Measurements from ENCODE around the gene ZNF469. TPM values are rescaled to one million over a fixed set of nuclear protein-coding genes. Genes with fewer than 3 reads are reported as not detected.
"Not testable (repeated sequence)": the region's sequence is repeated elsewhere in the genome, so short reads cannot be mapped to it uniquely, and the experiment has no call there.

ZNF469 gene
- total RNA-seq, 1 experiment from 2014 or later = 2.9 TPM

GRCh38 chr16:88356727-88357199 is 26.0 kb upstream of the ZNF469 start:
- DNase-seq (ENCODE audit: extremely low read depth, low read depth) = no peak

- no peak for DNase-seq (ENCODE audit: extremely low read depth, low read depth)
These were observed 25.3 kb upstream of the ZNF469 start for GRCh38 chr16:88357317-88358022.

GRCh38 chr16:88358023-88358420 is 24.7 kb upstream of the ZNF469 start:
- no peak for DNase-seq (ENCODE audit: extremely low read depth, low read depth)

- DNase-seq (ENCODE audit: extremely low read depth, low read depth) = no peak
These were observed 23.8 kb upstream of the ZNF469 start for GRCh38 chr16:88359008-88359407.

GRCh38 chr16:88360401-88360800 is 22.4 kb upstream of the ZNF469 start:
- not testable (repeated sequence) for DNase-seq (ENCODE audit: extremely low read depth, low read depth)

GRCh38 chr16:88360999-88361398 is 21.8 kb upstream of the ZNF469 start:
- no peak for DNase-seq (ENCODE audit: extremely low read depth, low read depth)

- DNase-seq (ENCODE audit: extremely low read depth, low read depth) = no peak
These were observed 21.0 kb upstream of the ZNF469 start for GRCh38 chr16:88361775-88362174.

GRCh38 chr16:88363239-88363891 is 19.4 kb upstream of the ZNF469 start:
- DNase-seq (ENCODE audit: extremely low read depth, low read depth) = no peak

- DNase-seq (ENCODE audit: extremely low read depth, low read depth) = no peak
These were observed 17.4 kb upstream of the ZNF469 start for GRCh38 chr16:88365244-88365865.

- DNase-seq (ENCODE audit: extremely low read depth, low read depth) = no peak
These were observed 16.6 kb upstream of the ZNF469 start for GRCh38 chr16:88366032-88366703.

GRCh38 chr16:88366704-88367047 is 16.1 kb upstream of the ZNF469 start:
- no peak for DNase-seq (ENCODE audit: extremely low read depth, low read depth)

GRCh38 chr16:88367560-88367959 is 15.2 kb upstream of the ZNF469 start:
- no peak for DNase-seq (ENCODE audit: extremely low read depth, low read depth)

GRCh38 chr16:88368036-88368435 is 14.7 kb upstream of the ZNF469 start:
- DNase-seq (ENCODE audit: extremely low read depth, low read depth) = no peak

GRCh38 chr16:88368994-88369393 is 13.8 kb upstream of the ZNF469 start:
- no peak for DNase-seq (ENCODE audit: extremely low read depth, low read depth)

GRCh38 chr16:88369447-88370008 is 13.2 kb upstream of the ZNF469 start:
- DNase-seq (ENCODE audit: extremely low read depth, low read depth) = no peak

GRCh38 chr16:88370365-88370764 is 12.4 kb upstream of the ZNF469 start:
- DNase-seq (ENCODE audit: extremely low read depth, low read depth) = no peak

- no peak for DNase-seq (ENCODE audit: extremely low read depth, low read depth)
These were observed 10.2 kb upstream of the ZNF469 start for GRCh38 chr16:88372522-88372921.

GRCh38 chr16:88373211-88373610 is 9.5 kb upstream of the ZNF469 start:
- DNase-seq (ENCODE audit: extremely low read depth, low read depth) = no peak

GRCh38 chr16:88373927-88374492 is 8.7 kb upstream of the ZNF469 start:
- no peak for DNase-seq (ENCODE audit: extremely low read depth, low read depth)

GRCh38 chr16:88374736-88375135 is 8.0 kb upstream of the ZNF469 start:
- DNase-seq (ENCODE audit: extremely low read depth, low read depth) = no peak
